ENCODE measurements around the gene TADA3.

- TF ChIP-seq CTCF (IDR thresholded peaks at IDR 0.05) = no peak
- TF ChIP-seq POLR2A (IDR thresholded peaks at IDR 0.05) = no peak
Measured at GRCh38 chr3:9838856-9839255, 46.6 kb upstream of the TADA3 start.
